Neuronal stem cell (in vitro differentiated cells): Measurements from ENCODE around the gene CCDC85B.
A peak's percentile ranks its signal among the peaks of the same experiment; 100 is the strongest.

Experiments used
- DNase-seq: peaks from one replicate; pipeline ENCODE4 v3.0.0-alpha.2; 2013; ENCODE audit warnings: low spot score
- H2AFZ ChIP-seq: one replicate; pipeline ENCODE4 v1.6.1; 2013; ENCODE audit warnings: mild to moderate bottlenecking, low read length, inconsistent platforms
- H2AK5ac ChIP-seq: 2 replicates; pipeline ENCODE4 v1.6.1; 2013; ENCODE audit warnings: low read depth, mild to moderate bottlenecking, inconsistent platforms, low read length, moderate library complexity, mixed read lengths
- H2BK120ac ChIP-seq: 2 replicates; pipeline ENCODE4 v1.6.1; 2013; ENCODE audit warnings: low read depth, mild to moderate bottlenecking, inconsistent platforms, low read length, moderate library complexity, mixed read lengths
- H2BK12ac ChIP-seq: one replicate; pipeline ENCODE4 v1.6.1; 2013; ENCODE audit warnings: low read length, inconsistent platforms
- H2BK15ac ChIP-seq: 2 replicates; pipeline ENCODE4 v1.6.1; 2013; ENCODE audit warnings: mild to moderate bottlenecking, low read length, inconsistent platforms, mixed read lengths
- H2BK5ac ChIP-seq: one replicate; pipeline ENCODE4 v1.6.1; 2013; ENCODE audit warnings: inconsistent platforms, mild to moderate bottlenecking, low read length, moderate library complexity
- H3K14ac ChIP-seq: one replicate; pipeline ENCODE4 v1.6.1; 2013; ENCODE audit warnings: low read length, inconsistent platforms
- H3K18ac ChIP-seq: 2 replicates; pipeline ENCODE4 v1.6.1; 2013; ENCODE audit warnings: low read length, inconsistent platforms
- H3K23ac ChIP-seq: 2 replicates; pipeline ENCODE4 v1.6.1; 2013; ENCODE audit warnings: low read depth, mild to moderate bottlenecking, mixed read lengths, low read length, inconsistent platforms; ENCODE audit not compliant: poor library complexity
- H3K27ac ChIP-seq: replicated peaks from 3 replicates; pipeline ENCODE4 v1.5.1; 2013; ENCODE audit warnings: low read length, inconsistent platforms
- H3K27me3 ChIP-seq, 3 experiments: 2 replicates each; pipeline ENCODE4 v1.6.1; 2013; ENCODE audit warnings: low read length in 3 of 3, mild to moderate bottlenecking in 2 of 3, inconsistent platforms in 1 of 3, low read depth in 1 of 3, mixed read lengths in 1 of 3, moderate library complexity in 1 of 3; ENCODE audit not compliant: control insufficient read depth in 3 of 3, insufficient read depth in 3 of 3
- H3K36me3 ChIP-seq, 2 donors: replicated peaks in 1 of 2; 2 replicates each; pipeline ENCODE4 v1.6.1; 2013; ENCODE audit warnings: low read length in 2 of 2; ENCODE audit not compliant: control insufficient read depth in 2 of 2, insufficient read depth in 2 of 2
- H3K4ac ChIP-seq: 2 replicates; pipeline ENCODE4 v1.6.1; 2013; ENCODE audit warnings: inconsistent platforms, mild to moderate bottlenecking, low read length, moderate library complexity
- H3K4me1 ChIP-seq, 2 donors: 1 replicate in 1 of 2; 2 replicates in 1 of 2; pipeline ENCODE4 v1.6.1; 2013; ENCODE audit warnings: low read length in 2 of 2, low read depth in 1 of 2; ENCODE audit not compliant: control insufficient read depth in 2 of 2, insufficient read depth in 1 of 2
- H3K4me2 ChIP-seq: one replicate; pipeline ENCODE4 v1.6.1; 2013; ENCODE audit warnings: mild to moderate bottlenecking, low read length, inconsistent platforms; ENCODE audit not compliant: insufficient read depth, poor library complexity, severe bottlenecking
- H3K4me3 ChIP-seq, 2 donors: 2 replicates each; pipeline ENCODE4 v1.5.1; 2013; ENCODE audit warnings: low read length in 2 of 2, mild to moderate bottlenecking in 2 of 2, inconsistent platforms in 1 of 2, moderate library complexity in 1 of 2
- H3K79me1 ChIP-seq: one replicate; pipeline ENCODE4 v1.6.1; 2013; ENCODE audit warnings: low read depth, mild to moderate bottlenecking, inconsistent platforms, low read length, moderate library complexity
- H3K9ac ChIP-seq: one replicate; pipeline ENCODE4 v1.6.1; 2013; ENCODE audit warnings: mild to moderate bottlenecking, low read depth, low read length, inconsistent platforms; ENCODE audit not compliant: poor library complexity
- H3K9me3 ChIP-seq, 2 donors: replicated peaks in 1 of 2; 2 replicates each; pipeline versions ENCODE3 to v1.6.1; 2013; ENCODE audit warnings: low read length in 2 of 2, mild to moderate bottlenecking in 2 of 2, inconsistent platforms in 1 of 2, low read depth in 1 of 2, mixed read lengths in 1 of 2, moderate library complexity in 1 of 2; ENCODE audit not compliant: control insufficient read depth in 2 of 2, insufficient read depth in 1 of 2
- H4K8ac ChIP-seq: one replicate; pipeline ENCODE4 v1.6.1; 2013; ENCODE audit warnings: low read depth, mild to moderate bottlenecking, inconsistent platforms, low read length, moderate library complexity
- H4K91ac ChIP-seq: one replicate; pipeline ENCODE4 v1.6.1; 2013; ENCODE audit warnings: low read length, low read depth, mild to moderate bottlenecking, inconsistent platforms; ENCODE audit not compliant: poor library complexity
- WGBS, 2 donors: extraction: QIAGEN DNeasy Blood & Tissue Kit; methylation state at CpG; one replicate each; pipeline ENCODE4 v1.1.7; 2013; ENCODE audit warnings: missing lambda C conversion rate in 2 of 2, mixed read lengths in 1 of 2; ENCODE audit not compliant: insufficient read length in 2 of 2, insufficient replicate concordance in 1 of 2; ENCODE audit errors: extremely low coverage in 2 of 2; 5-methylcytosine and 5-hydroxymethylcytosine counted together

The CCDC85B gene

DNA sequence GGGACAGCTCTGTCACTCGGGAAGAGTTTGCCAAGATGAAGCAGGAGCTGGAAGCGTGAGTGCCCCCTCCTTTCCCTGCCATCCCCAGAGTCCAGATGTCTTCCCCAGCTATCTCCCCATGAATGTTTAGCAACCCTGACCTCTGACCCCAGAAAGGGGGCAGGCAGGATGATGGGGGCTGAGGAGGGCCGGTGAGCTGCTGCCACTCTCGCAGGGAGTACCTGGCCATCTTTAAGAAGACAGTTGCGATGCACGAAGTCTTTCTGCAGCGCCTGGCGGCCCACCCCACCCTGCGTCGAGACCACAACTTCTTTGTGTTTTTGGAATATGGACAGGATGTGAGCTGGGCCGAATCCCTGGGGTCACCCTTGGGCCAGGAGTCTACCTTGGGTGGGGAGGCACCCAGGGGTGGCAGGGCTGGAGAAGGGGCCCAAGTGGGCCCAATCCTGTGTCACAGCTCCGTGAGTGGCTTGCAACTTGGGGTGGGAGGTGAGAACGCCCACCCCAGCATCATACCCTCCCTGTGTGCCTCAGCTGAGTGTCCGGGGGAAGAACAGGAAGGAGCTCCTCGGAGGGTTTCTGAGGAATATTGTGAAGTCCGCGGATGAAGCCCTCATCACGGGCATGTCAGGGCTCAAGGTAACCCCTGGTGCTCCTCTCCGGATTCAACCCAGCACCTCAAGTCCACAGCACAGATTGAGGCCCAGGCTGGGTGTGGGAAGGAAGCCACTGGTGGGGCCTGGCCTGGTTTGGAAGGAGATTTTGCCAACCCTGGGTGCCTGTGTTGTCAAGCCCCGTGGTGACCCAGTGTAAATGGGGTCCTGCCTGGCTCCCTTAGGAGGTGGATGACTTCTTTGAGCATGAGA, 40.0 kb upstream of the CCDC85B start:
- H3K27me3 ChIP-seq: no peaks in the 10 kb centered on the region
- peaks cover 41% of the 10 kb centered on the region in 2 donors for H3K36me3 ChIP-seq
- H3K18ac ChIP-seq: no peak overlapping the region
- H3K4ac ChIP-seq: no peak overlapping the region
- H3K9me3 ChIP-seq: peaks cover 6 to 14% of the 10 kb centered on the region in 2 donors
- H3K23ac ChIP-seq: peak overlapping the region; percentile 81
- H4K8ac ChIP-seq: no peak overlapping the region
- H3K14ac ChIP-seq: no peak overlapping the region
- H3K4me3 ChIP-seq: no peak overlapping the region
- H2BK120ac ChIP-seq: no peak overlapping the region
- H3K9ac ChIP-seq: peak overlapping the region; percentile 44
- no peak overlapping the region for H2BK15ac ChIP-seq
- H2BK5ac ChIP-seq: peak overlapping the region; percentile 78
- H3K27ac ChIP-seq: no peak overlapping the region
- no peak overlapping the region for H2AK5ac ChIP-seq
- peak overlapping the region; percentile 30 for H2BK12ac ChIP-seq
- peaks cover 7% of the 10 kb centered on the region for H3K79me1 ChIP-seq
- H2AFZ ChIP-seq: no peak overlapping the region
- H3K4me2 ChIP-seq: no peak overlapping the region
- no CpG with 5 or more reads among the region's 20 CpGs for WGBS, 2 donors
- no peak overlapping the region for H4K91ac ChIP-seq
- peaks cover 0 to 4% of the 10 kb centered on the region in 2 donors for H3K4me1 ChIP-seq
- no peak for DNase-seq

DNA sequence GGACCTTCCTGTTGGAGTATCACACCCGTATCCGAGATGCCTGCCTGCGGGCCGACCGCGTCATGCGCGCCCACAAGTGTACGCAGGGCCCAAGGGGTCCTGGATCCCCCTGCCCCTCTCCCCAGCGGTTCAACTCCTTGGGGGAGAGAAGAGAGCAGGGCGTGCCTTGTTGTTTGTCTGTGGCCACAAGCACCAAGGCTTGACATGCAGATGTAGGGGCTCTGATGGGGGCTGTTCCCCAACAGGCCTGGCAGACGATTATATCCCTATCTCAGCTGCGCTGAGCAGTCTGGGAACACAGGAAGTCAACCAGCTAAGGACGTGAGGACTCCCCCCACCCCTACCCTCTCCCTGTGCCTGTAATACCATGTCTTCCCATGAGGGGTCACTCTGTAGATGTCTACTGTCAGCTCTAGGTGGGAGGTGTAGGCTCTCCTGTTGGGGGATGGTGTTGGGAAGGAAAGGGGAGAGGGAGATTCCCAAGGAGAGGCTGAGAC, 39.3 kb upstream of the CCDC85B start:
- Histone ChIP-seq H3K27me3 (no peaks in the 10 kb centered on the region), H2BK12ac (peak overlapping the region; percentile 30), H3K23ac (no peak overlapping the region), H3K4ac (no peak overlapping the region), H2BK5ac (peak overlapping the region; percentile 78), H3K36me3 (peaks cover 47 to 48% of the 10 kb centered on the region in 2 donors), H2BK120ac (no peak overlapping the region), H2BK15ac (no peak overlapping the region), H3K9ac (no peak overlapping the region), H3K4me1 (peaks cover 0 to 4% of the 10 kb centered on the region in 2 donors), H3K4me3 (no peak overlapping the region), H2AFZ (no peak overlapping the region), H3K18ac (peak overlapping the region; percentile 54), H4K8ac (no peak overlapping the region), H3K79me1 (peaks cover 12% of the 10 kb centered on the region), H3K14ac (no peak overlapping the region), H2AK5ac (no peak overlapping the region), H3K27ac (no peak overlapping the region), H4K91ac (no peak overlapping the region), H3K4me2 (no peak overlapping the region), H3K9me3 (peaks cover 6 to 14% of the 10 kb centered on the region in 2 donors)
- WGBS, 2 donors: no CpG with 5 or more reads among the region's 14 CpGs
- no peak for DNase-seq

DNA sequence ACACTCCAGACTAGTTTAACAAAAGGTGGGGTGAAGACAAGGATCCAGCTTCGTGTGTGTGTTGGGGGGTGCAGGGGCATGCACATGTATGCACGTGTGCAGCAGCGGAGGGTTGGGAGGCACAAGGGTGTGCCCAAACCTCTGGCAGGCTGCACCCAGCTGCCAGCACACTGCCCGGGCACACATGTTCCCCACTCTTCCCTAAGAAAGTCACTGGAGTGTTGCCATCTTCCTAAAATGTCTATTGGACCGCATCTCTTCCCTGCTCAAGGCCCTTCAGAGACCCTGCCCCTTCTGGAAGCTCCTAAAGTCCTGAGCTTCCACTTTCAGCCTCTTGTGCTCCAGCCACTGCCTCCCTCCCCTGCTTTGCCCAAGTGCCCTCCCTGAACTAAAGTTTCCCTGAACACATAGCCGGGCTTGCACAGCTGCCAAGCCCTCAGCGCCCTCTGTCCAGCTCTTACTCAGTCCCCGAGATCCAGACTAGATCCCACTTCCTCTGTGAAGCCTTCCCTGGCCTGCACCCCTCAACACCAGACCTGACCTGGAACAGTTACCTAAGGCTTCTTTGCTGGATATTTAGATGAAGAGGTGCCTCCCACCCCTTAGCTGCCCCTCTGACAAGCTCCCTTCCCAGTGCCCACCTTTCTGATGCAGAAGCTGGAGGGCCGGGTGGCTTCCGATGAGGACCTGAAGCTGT, 38.5 kb upstream of the CCDC85B start:
- WGBS, 2 donors: no CpG with 5 or more reads among the region's 10 CpGs
- Histone ChIP-seq H2BK5ac (no peak overlapping the region), H2BK120ac (no peak overlapping the region), H2BK15ac (no peak overlapping the region), H3K4me3 (no peak overlapping the region), H3K18ac (no peak overlapping the region), H3K23ac (peak overlapping the region; percentile 75), H2AFZ (no peak overlapping the region), H3K4me1 (peaks cover 4 to 6% of the 10 kb centered on the region in 2 donors), H3K9me3 (peaks cover 6 to 14% of the 10 kb centered on the region in 2 donors), H3K14ac (no peak overlapping the region), H4K91ac (no peak overlapping the region), H2BK12ac (no peak overlapping the region), H3K79me1 (peaks cover 17% of the 10 kb centered on the region), H3K4ac (no peak overlapping the region), H3K27me3 (no peaks in the 10 kb centered on the region), H3K27ac (no peak overlapping the region), H3K9ac (no peak overlapping the region), H3K36me3 (peaks cover 51 to 55% of the 10 kb centered on the region in 2 donors), H3K4me2 (no peak overlapping the region), H2AK5ac (no peak overlapping the region), H4K8ac (no peak overlapping the region)
- no peak for DNase-seq
